ENCODE results near the gene SERF2.
"Not testable (repeated sequence)": the region's sequence is repeated elsewhere in the genome, so short reads cannot be mapped to it uniquely, and the experiment has no call there.

DNA sequence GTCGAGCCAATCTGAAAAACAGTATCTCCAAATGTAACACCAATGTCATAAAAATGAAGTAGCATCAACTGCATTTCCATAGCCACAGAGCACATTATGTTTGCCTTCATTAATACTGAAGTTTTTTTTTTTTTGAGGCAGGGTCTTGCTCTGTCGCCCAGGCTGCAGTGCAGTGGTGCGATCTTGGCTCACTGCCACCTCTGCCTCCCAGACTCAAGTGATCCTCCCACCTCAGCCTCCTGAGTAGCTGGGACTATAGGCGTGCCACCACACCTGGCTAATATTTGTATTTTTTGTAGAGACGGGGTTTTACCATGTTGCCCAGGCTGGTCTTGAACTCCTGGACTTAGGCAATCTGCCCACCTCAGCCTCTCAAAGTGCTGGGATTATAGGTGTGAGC, 22.9 kb downstream of the SERF2 start:
- TF ChIP-seq, protein P1, sequence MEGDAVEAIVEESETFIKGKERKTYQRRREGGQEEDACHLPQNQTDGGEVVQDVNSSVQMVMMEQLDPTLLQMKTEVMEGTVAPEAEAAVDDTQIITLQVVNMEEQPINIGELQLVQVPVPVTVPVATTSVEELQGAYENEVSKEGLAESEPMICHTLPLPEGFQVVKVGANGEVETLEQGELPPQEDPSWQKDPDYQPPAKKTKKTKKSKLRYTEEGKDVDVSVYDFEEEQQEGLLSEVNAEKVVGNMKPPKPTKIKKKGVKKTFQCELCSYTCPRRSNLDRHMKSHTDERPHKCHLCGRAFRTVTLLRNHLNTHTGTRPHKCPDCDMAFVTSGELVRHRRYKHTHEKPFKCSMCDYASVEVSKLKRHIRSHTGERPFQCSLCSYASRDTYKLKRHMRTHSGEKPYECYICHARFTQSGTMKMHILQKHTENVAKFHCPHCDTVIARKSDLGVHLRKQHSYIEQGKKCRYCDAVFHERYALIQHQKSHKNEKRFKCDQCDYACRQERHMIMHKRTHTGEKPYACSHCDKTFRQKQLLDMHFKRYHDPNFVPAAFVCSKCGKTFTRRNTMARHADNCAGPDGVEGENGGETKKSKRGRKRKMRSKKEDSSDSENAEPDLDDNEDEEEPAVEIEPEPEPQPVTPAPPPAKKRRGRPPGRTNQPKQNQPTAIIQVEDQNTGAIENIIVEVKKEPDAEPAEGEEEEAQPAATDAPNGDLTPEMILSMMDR (conservative IDR thresholded peaks at IDR 0.05), result not testable (repeated sequence)
- TF ChIP-seq EZH2 (IDR thresholded peaks at IDR 0.05; ENCODE audit: low read depth), result not testable (repeated sequence)

Measured in PC-9 (cell line).